Neural crest cell (in vitro differentiated cells): ENCODE results near the gene ILF2. TPM values are rescaled to one million over a fixed set of nuclear protein-coding genes. Genes with fewer than 3 reads are reported as not detected.
A peak's percentile ranks its signal among the peaks of the same experiment; 100 is the strongest.
"Not testable (repeated sequence)": the region's sequence is repeated elsewhere in the genome, so short reads cannot be mapped to it uniquely, and the experiment has no call there.

ENCODE experiments used
- DNase-seq: peaks from one replicate; pipeline ENCODE4 v3.0.0; 2021; ENCODE audit warnings: low read depth, mixed read lengths, low spot score
- H3K27ac Mint-ChIP-seq: one replicate; pipeline ENCODE4 v1.8.0; 2021; ENCODE audit warnings: mild to moderate bottlenecking, mixed read lengths; ENCODE audit not compliant: unreplicated experiment
- H3K27me3 Mint-ChIP-seq: 2 replicates; pipeline ENCODE4 v1.8.0; 2021; ENCODE audit warnings: low read depth, mild to moderate bottlenecking, mixed read lengths
- H3K36me3 Mint-ChIP-seq: 2 replicates; pipeline ENCODE4 v1.8.0; 2021; ENCODE audit warnings: low read depth, mild to moderate bottlenecking, mixed read lengths
- H3K4me1 Mint-ChIP-seq: 2 replicates; pipeline ENCODE4 v1.8.0; 2021; ENCODE audit warnings: mixed read lengths
- H3K4me3 Mint-ChIP-seq: one replicate; pipeline ENCODE4 v1.8.0; 2021; ENCODE audit warnings: mild to moderate bottlenecking, mixed read lengths
- H3K9me3 Mint-ChIP-seq: 2 replicates; pipeline ENCODE4 v1.8.0; 2021; ENCODE audit warnings: mixed read lengths
- CTCF ChIP-seq: fragments of 200-600 bp; sonication (generic); conservative IDR thresholded peaks from 2 replicates; pipeline ENCODE4 v1.5.0; 2021; ENCODE audit warnings: antibody characterized with exemption, mild to moderate bottlenecking
- total RNA-seq: library from RNA; stranded (reverse); gene quantifications from 2 replicates; pipeline ENCODE4 v1.2.1, GENCODE V29; 2021

ILF2 gene
- total RNA-seq, 1 donor from 2014 or later, result 404 TPM

GRCh38 chr1:153677718-153678518, 7.1 kb upstream of the ILF2 start:
- Mint-ChIP-seq H3K27me3 (peaks cover 66% of the 10 kb centered on the region), H3K36me3 (no peaks in the 10 kb centered on the region), H3K4me3 (peak overlapping the region; percentile 81), H3K4me1 (peaks cover 23% of the 10 kb centered on the region), H3K9me3 (no peaks in the 10 kb centered on the region), H3K27ac (no peak overlapping the region)
- peak; percentile 89 for TF ChIP-seq CTCF
- peak; percentile 65 for DNase-seq

- Mint-ChIP-seq H3K9me3 (no peaks in the 10 kb centered on the region), H3K27ac (no peak overlapping the region), H3K4me3 (peak overlapping the region; percentile 84), H3K4me1 (peaks cover 24% of the 10 kb centered on the region), H3K36me3 (peaks cover 7% of the 10 kb centered on the region), H3K27me3 (peaks cover 22% of the 10 kb centered on the region)
- TF ChIP-seq CTCF, result no peak
- DNase-seq, result no peak
Observed at GRCh38 chr1:153673511-153673910, 2.7 kb upstream of the ILF2 start.

- Mint-ChIP-seq H3K36me3 (peaks cover 16% of the 10 kb centered on the region), H3K4me1 (peaks cover 24% of the 10 kb centered on the region)
- DNase-seq, result peak; percentile 43
- H3K27ac Mint-ChIP-seq, H3K9me3 Mint-ChIP-seq, H3K27me3 Mint-ChIP-seq, H3K4me3 Mint-ChIP-seq: not testable (repeated sequence)
- TF ChIP-seq CTCF, result peak; percentile 35
Observed at GRCh38 chr1:153671628-153672353, 998 bp upstream of the ILF2 start.

- no peak for TF ChIP-seq CTCF
- H3K4me3 Mint-ChIP-seq, result no peak overlapping the region
- no peak for DNase-seq
- peaks cover 24% of the 10 kb centered on the region for H3K4me1 Mint-ChIP-seq
- peaks cover 19% of the 10 kb centered on the region for H3K36me3 Mint-ChIP-seq
- no peaks in the 10 kb centered on the region for H3K9me3 Mint-ChIP-seq
- peaks cover 2% of the 10 kb centered on the region for H3K27me3 Mint-ChIP-seq
- H3K27ac Mint-ChIP-seq, result no peak overlapping the region
Observed at GRCh38 chr1:153670257-153670858, 435 bp downstream of the ILF2 start.

- Mint-ChIP-seq H3K36me3 (peaks cover 23% of the 10 kb centered on the region), H3K4me3 (no peak overlapping the region), H3K4me1 (peaks cover 24% of the 10 kb centered on the region), H3K27ac (no peak overlapping the region), H3K9me3 (no peaks in the 10 kb centered on the region), H3K27me3 (peaks cover 2% of the 10 kb centered on the region)
- no peak for TF ChIP-seq CTCF
- no peak for DNase-seq
Observed at GRCh38 chr1:153669606-153670005, 1.2 kb downstream of the ILF2 start.

GRCh38 chr1:153668672-153669071, 2.1 kb downstream of the ILF2 start:
- Mint-ChIP-seq H3K36me3 (peaks cover 26% of the 10 kb centered on the region), H3K4me1 (peaks cover 24% of the 10 kb centered on the region), H3K4me3 (peak overlapping the region; percentile 87)
- not testable (repeated sequence) for H3K9me3 Mint-ChIP-seq, H3K27me3 Mint-ChIP-seq, DNase-seq, H3K27ac Mint-ChIP-seq
